ENCODE data around the gene CNTLN.

GRCh38 chr9:17487467-17487866 lies 352.6 kb downstream of the CNTLN start:
- TF ChIP-seq CTCF (IDR thresholded peaks at IDR 0.05) (no peak), POLR2A (IDR thresholded peaks at IDR 0.05) (no peak), EP300 (IDR thresholded peaks at IDR 0.05) (no peak)
